Activated CD8-positive, alpha-beta memory T cell treated with anti-CD3 and anti-CD28 coated beads, Interleukin-2, amount 50 U/mL, for 1 hour (primary cell): ENCODE data around the gene GALNTL6.
"Not testable (repeated sequence)": the region's sequence is repeated elsewhere in the genome, so short reads cannot be mapped to it uniquely, and the experiment has no call there.

Experiments used
- DNase-seq: peaks from one replicate; pipeline ENCODE4 v3.0.0-alpha.2; 2020; ENCODE audit errors: extremely low read depth

GALNTL6 gene

GRCh38 chr4:172942840-172943239 lies 1129.6 kb downstream of the GALNTL6 start:
- DNase-seq: no peak

- DNase-seq: no peak
Observed at GRCh38 chr4:172945611-172946010, 1132.4 kb downstream of the GALNTL6 start.

GRCh38 chr4:172946503-172946902 lies 1133.3 kb downstream of the GALNTL6 start:
- DNase-seq: no peak

GRCh38 chr4:172947594-172947993 lies 1134.4 kb downstream of the GALNTL6 start:
- no peak for DNase-seq

GRCh38 chr4:172950990-172951389 lies 1137.8 kb downstream of the GALNTL6 start:
- no peak for DNase-seq

- DNase-seq: no peak
Observed at GRCh38 chr4:172951679-172952451, 1138.7 kb downstream of the GALNTL6 start.

- DNase-seq: no peak
Observed at GRCh38 chr4:172953896-172954568, 1140.8 kb downstream of the GALNTL6 start.

GRCh38 chr4:172956340-172956739 lies 1143.1 kb downstream of the GALNTL6 start:
- DNase-seq: not testable (repeated sequence)

GRCh38 chr4:172957216-172957615 lies 1144.0 kb downstream of the GALNTL6 start:
- no peak for DNase-seq

GRCh38 chr4:172962564-172963353 lies 1149.6 kb downstream of the GALNTL6 start:
- DNase-seq: no peak

- DNase-seq: no peak
Observed at GRCh38 chr4:172963498-172964294, 1150.5 kb downstream of the GALNTL6 start.

GRCh38 chr4:172970189-172970588 lies 1157.0 kb downstream of the GALNTL6 start:
- DNase-seq: not testable (repeated sequence)

- DNase-seq: no peak
Observed at GRCh38 chr4:172974586-172974985, 1161.4 kb downstream of the GALNTL6 start.

GRCh38 chr4:172975651-172976229 lies 1162.5 kb downstream of the GALNTL6 start:
- DNase-seq: no peak

GRCh38 chr4:172977491-172978041 lies 1164.4 kb downstream of the GALNTL6 start:
- not testable (repeated sequence) for DNase-seq

GRCh38 chr4:172978848-172979247 lies 1165.6 kb downstream of the GALNTL6 start:
- DNase-seq: no peak

- DNase-seq: no peak
Observed at GRCh38 chr4:172979332-172979731, 1166.1 kb downstream of the GALNTL6 start.

- no peak for DNase-seq
Observed at GRCh38 chr4:172980219-172980618, 1167.0 kb downstream of the GALNTL6 start.

GRCh38 chr4:172982151-172982590 lies 1169.0 kb downstream of the GALNTL6 start:
- no peak for DNase-seq

- DNase-seq: no peak
Observed at GRCh38 chr4:172983014-172983413, 1169.8 kb downstream of the GALNTL6 start.

- DNase-seq: no peak
Observed at GRCh38 chr4:172983631-172984030, 1170.4 kb downstream of the GALNTL6 start.
